Body of pancreas (tissue), 4 donors: ENCODE results near the gene CCDC27. TPM values are rescaled to one million over a fixed set of nuclear protein-coding genes. Genes with fewer than 3 reads are reported as not detected.

Source experiments
- ATAC-seq: fragments of 150-250 bp; one replicate; pipeline ENCODE4 v1.9.1; 2016
- DNase-seq, 4 donors: peaks; one replicate each; pipeline ENCODE4 v3.0.0-alpha.2; 2019
- H3K27ac ChIP-seq, 4 donors: fragments of 200-600 bp; sonication (generic); 1 replicate in 3 of 4; 2 replicates in 1 of 4; pipeline versions ENCODE4 v1.5.1 to v1.6.1; 2016 to 2019; ENCODE audit warnings: mild to moderate bottlenecking in 1 of 4, mixed read lengths in 1 of 4, moderate library complexity in 1 of 4
- H3K27me3 ChIP-seq, 2 donors: fragments of 200-600 bp; sonication (generic); one replicate each; pipeline ENCODE4 v1.6.0; 2016; ENCODE audit warnings: mild to moderate bottlenecking in 1 of 2
- H3K36me3 ChIP-seq, 2 donors: fragments of 200-600 bp; sonication (generic); replicated peaks in 1 of 2; 2 replicates each; pipeline ENCODE4 v1.5.1; 2016; ENCODE audit warnings: low read depth in 2 of 2; ENCODE audit not compliant: insufficient read depth in 1 of 2
- H3K4me1 ChIP-seq: fragments of 200-600 bp; sonication (generic); one replicate; pipeline ENCODE4 v1.6.0; 2016
- H3K4me3 ChIP-seq, 2 donors: fragments of 200-600 bp; sonication (generic); 1 replicate in 1 of 2; 2 replicates in 1 of 2; pipeline ENCODE4 v1.5.1; 2016 to 2019
- H3K9me3 ChIP-seq, 3 donors: fragments of 200-600 bp; sonication (generic); 1 replicate in 2 of 3; 2 replicates in 1 of 3; pipeline ENCODE4 v1.5.1; 2016
- CTCF ChIP-seq, 7 experiments: fragments of 450-650 bp in 4 of 7; fragments of 200-600 bp in 3 of 7; sonication (generic) in 3 of 7; IDR thresholded peaks; one replicate each; pipeline ENCODE4 v1.5.1; 2016 to 2019; ENCODE audit warnings: antibody characterized with exemption in 7 of 7
- POLR2A ChIP-seq, 3 donors: fragments of 450-650 bp; IDR thresholded peaks; one replicate each; pipeline ENCODE4 v1.6.1; 2016; ENCODE audit warnings: antibody characterized with exemption in 3 of 3, mild to moderate bottlenecking in 2 of 3
- WGBS, 2 donors: methylation state at CpG; one replicate each; pipeline ENCODE4 v1.1.5; 2017; 5-methylcytosine and 5-hydroxymethylcytosine counted together
- intact Hi-C: fragments of 100-400 bp; cut with DNase I; formaldehyde crosslinking; loops from one replicate; pipeline ENCODE4 v1.15.1; 2023
- total RNA-seq, 2 donors: library from RNA; depleted of rRNA; stranded (reverse); fragments of >200 nt; gene quantifications; one replicate each; pipeline ENCODE4 v1.1.0, GENCODE V29; 2016

CCDC27 gene
- total RNA-seq, 2 donors from 2014 or later, result not detected

DNA sequence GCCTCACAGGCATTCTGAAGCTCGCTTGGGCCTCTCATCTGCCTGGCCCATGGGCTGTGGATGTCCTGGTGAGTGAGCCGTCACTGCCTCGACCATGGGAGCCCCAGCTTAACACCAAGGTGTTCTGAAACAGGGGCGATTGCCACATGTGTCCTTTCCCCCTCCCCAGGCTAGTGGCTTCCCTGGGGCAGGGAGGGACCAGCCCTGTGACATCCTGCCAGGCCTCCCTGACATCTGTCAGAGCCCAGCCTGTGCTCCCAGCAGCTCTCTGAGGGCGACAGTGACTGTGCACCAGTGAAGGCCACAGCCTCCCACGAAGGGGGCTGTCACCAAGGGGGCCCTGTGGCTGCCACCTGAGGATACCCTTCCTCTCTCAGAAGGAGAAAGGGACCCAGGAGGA is 35.9 kb upstream of the CCDC27 start:
- Histone ChIP-seq H3K9me3 (no peaks in the 10 kb centered on the region), H3K27ac (no peak overlapping the region), H3K4me3 (no peak overlapping the region), H3K27me3 (no peaks in the 10 kb centered on the region), H3K36me3 (no peaks in the 10 kb centered on the region), H3K4me1 (no peaks in the 10 kb centered on the region)
- ATAC-seq, result no peak
- no peak for DNase-seq
- intact Hi-C loops, result no loop called here
- 72 to 87% methylated on average over 3 to 6 of the region's 6 CpGs for WGBS, 2 donors
- no peak for TF ChIP-seq CTCF (IDR thresholded peaks at IDR 0.05)
- no peak for TF ChIP-seq POLR2A (IDR thresholded peaks at IDR 0.05)

- Histone ChIP-seq H3K9me3 (no peaks in the 10 kb centered on the region), H3K27ac (no peak overlapping the region), H3K36me3 (no peaks in the 10 kb centered on the region), H3K27me3 (no peaks in the 10 kb centered on the region), H3K4me1 (no peaks in the 10 kb centered on the region), H3K4me3 (no peak overlapping the region)
- intact Hi-C loops, result no loop called here
- DNase-seq (no peak), ATAC-seq (no peak)
- 52 to 57% methylated on average over 31 to 32 of the region's 33 CpGs for WGBS, 2 donors
- no peak for TF ChIP-seq CTCF (IDR thresholded peaks at IDR 0.05)
- TF ChIP-seq POLR2A (IDR thresholded peaks at IDR 0.05), result no peak
Observed at GRCh38 chr1:3717041-3717714, 35.1 kb upstream of the CCDC27 start.

DNA sequence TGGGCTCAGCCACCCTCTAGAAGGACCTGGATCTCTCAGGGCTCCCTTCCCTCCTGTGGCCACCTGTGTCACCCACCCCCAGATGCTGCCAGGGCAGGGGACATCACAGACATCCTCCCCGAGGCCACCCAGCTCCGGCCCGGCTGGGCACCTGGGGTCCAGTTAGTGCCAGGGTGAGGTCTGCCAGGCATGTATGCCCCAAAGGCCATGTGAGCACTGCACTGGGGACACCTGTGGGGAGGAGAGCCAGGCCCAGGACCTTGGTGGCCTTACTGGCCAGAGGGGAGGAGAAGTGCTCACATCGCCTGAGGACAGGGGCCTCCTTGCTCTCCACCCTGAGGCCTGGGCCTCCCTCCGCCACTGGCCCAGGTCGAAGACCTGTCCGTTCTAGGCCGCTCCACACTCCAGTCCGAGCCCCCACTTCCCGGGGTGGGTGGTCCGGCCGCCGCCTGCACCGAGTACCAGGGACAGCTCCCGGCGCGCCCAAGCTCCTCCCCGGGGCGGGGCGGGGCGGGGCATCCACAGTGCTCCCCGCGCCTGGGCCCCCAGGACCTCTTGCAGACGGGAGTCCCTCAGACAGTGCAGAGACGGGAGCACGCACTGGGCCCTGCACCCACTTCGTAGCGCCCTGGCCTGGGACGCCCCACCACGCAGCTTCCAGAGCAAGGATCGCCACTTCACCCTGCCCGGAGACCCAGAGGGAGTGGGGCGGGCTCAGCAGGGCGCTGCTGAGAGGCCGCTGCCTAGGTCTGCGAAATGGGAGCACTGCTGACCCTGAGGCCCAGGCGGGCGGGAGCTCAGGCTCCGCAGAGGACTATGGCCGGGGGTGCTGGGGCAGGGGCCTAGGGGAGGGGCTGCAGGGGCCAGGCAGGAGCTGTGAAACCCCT is 34.3 kb upstream of the CCDC27 start:
- Histone ChIP-seq H3K27ac (no peak overlapping the region), H3K27me3 (no peaks in the 10 kb centered on the region), H3K9me3 (no peaks in the 10 kb centered on the region), H3K36me3 (no peaks in the 10 kb centered on the region), H3K4me3 (no peak overlapping the region), H3K4me1 (no peaks in the 10 kb centered on the region)
- ATAC-seq, result no peak
- TF ChIP-seq POLR2A (IDR thresholded peaks at IDR 0.05), result no peak
- no peak for TF ChIP-seq CTCF (IDR thresholded peaks at IDR 0.05)
- intact Hi-C loops, result no loop called here
- DNase-seq, result peak in 1 of 4 donors; percentile 35
- 17 to 19% methylated on average over 1 to 32 of the region's 40 CpGs for WGBS, 2 donors

GRCh38 chr1:3718764-3719163 is 33.5 kb upstream of the CCDC27 start:
- no peak overlapping the region for H3K27ac ChIP-seq
- no peak for TF ChIP-seq CTCF (IDR thresholded peaks at IDR 0.05)
- no peak for TF ChIP-seq POLR2A (IDR thresholded peaks at IDR 0.05)
- intact Hi-C loops, result no loop called here
- H3K9me3 ChIP-seq, result no peaks in the 10 kb centered on the region
- H3K27me3 ChIP-seq, result no peaks in the 10 kb centered on the region
- ATAC-seq (no peak), DNase-seq (no peak)
- no peak overlapping the region for H3K4me3 ChIP-seq
- no peaks in the 10 kb centered on the region for H3K36me3 ChIP-seq
- H3K4me1 ChIP-seq, result no peaks in the 10 kb centered on the region
- WGBS, 2 donors, result 52 to 74% methylated on average over 6 to 12 of the region's 14 CpGs
